ENCODE measurements around the gene TBC1D22A. TPM values are rescaled to one million over a fixed set of nuclear protein-coding genes. Genes with fewer than 3 reads are reported as not detected.
"Not testable (repeated sequence)": the region's sequence is repeated elsewhere in the genome, so short reads cannot be mapped to it uniquely, and the experiment has no call there.

TBC1D22A gene
- total RNA-seq, 2 experiments from 2014 or later = 47.2 to 49.1 TPM

DNA sequence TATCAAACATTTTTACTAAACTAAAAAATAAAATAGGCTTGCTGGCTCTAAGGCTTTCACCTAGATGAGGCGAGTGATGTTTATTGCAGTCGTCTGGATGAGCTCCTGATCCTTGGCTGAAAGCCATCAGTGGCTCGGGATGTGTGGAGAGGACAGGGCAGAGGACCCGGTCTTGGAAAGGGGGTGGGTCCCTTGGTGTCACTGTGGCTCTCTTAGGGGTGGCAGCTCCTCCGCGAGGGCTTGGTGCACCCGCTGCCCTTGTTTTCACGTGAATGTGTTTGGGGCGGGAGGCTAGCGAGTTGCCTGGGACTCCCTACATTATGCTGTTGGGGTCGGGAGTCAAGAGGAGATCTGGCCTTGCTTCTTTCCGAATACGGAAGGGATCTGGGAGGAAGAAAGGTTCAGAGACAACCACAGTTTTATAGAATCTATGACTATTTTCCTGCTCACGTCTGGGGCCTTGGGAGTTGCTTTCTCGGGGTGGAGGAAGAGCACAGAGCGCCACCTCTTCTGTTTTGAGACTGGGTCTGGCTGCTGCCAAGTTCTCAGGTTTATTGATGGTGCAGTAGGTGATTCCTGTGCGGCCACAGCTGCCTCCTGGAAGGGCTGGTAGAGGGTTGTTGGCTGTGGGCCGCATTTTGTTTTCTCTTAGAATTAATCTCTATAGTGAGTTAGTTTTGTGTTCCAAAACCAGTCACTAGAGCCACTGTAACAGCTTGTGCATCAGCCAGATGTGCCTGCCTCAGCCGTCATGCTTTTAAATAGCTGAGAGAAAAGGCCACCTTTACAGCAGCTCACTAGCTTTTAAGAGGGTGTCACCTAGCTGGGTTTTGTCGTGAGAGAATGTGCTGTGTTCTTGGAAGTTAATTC, 12.8 kb downstream of the TBC1D22A start:
- Mint-ChIP-seq H3K4me3 (peak overlapping the region; percentile 88), H3K27me3 (no peaks in the 10 kb centered on the region), H3K36me3 (peaks cover 14% of the 10 kb centered on the region), H3K9me3 (no peaks in the 10 kb centered on the region), H3K27ac (peak overlapping the region; percentile 94), H3K4me1 (peaks cover 58% of the 10 kb centered on the region)
- no peak for DNase-seq
- ATAC-seq (ENCODE audit: low read depth) = no peak
- POLR2A ChIA-PET = interaction anchor here (0.9 to 6.3 kb wide), 3 partner anchors 12 to 16 kb away, joined by 3 to 64 read pairs (median 9); partner anchors contain the start of gene TBC1D22A

DNA sequence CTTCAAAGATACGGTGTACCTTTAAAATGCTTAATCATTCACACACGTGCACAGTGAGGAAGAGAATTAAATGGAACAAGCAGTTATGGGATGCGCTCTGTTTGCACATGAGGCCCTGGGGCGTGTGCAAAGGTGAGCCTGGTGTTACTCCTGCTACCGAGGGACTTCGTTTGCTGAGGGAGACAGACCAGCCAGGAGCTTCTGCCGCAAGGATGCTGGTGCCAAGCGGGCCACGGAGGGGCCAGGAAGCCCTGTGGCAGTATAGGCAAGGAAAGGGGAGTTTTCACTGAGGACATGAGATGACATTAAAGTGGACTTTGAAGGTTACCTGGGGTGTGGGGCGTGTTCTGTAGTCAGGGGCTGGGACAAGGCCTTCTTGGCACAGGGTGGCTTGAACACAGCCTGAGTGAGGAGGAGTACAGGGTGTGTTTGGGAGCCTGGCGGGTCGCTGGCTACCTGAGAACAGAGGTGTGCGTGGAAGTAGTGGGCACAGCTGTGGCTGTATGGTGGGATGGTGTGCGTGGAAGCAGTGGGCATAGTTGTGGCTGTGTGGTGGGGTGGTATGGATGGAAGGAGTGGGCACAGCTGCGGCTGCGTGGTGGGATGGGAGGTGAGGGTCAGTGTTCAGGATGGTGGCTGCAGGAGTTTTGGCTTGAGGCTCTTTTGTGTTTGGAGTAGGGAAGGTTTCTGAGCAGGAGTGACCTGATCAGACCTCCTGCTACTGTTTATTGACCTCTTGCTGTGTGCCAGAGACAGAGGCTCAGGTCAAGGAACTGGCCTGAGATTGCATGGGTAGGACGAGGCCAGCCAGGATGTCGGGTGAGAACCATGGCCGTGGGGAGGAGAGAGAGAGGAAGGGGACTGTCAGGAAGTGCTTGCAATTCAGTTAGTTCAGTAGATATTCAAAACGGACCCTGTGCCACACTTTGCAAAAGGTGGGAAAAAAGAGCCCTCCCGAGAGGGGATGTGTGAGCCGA, 13.7 kb downstream of the TBC1D22A start:
- POLR2A ChIA-PET = interaction anchor here (0.9 to 6.3 kb wide), 3 partner anchors 13 to 15 kb away, joined by 3 to 64 read pairs (median 7); partner anchors contain the start of gene TBC1D22A
- H3K4me1 Mint-ChIP-seq = peaks cover 50% of the 10 kb centered on the region
- H3K27me3 Mint-ChIP-seq = peaks cover 1% of the 10 kb centered on the region
- H3K27ac Mint-ChIP-seq = peak overlapping the region; percentile 94
- H3K4me3 Mint-ChIP-seq = peak overlapping the region; percentile 88
- peaks cover 11% of the 10 kb centered on the region for H3K36me3 Mint-ChIP-seq
- no peaks in the 10 kb centered on the region for H3K9me3 Mint-ChIP-seq
- ATAC-seq (ENCODE audit: low read depth) (no peak), DNase-seq (no peak)

- Mint-ChIP-seq H3K27me3 (peaks cover 1% of the 10 kb centered on the region), H3K36me3 (peaks cover 9% of the 10 kb centered on the region), H3K9me3 (no peaks in the 10 kb centered on the region), H3K4me1 (peaks cover 47% of the 10 kb centered on the region), H3K4me3 (peak overlapping the region; percentile 88), H3K27ac (peak overlapping the region; percentile 94)
- POLR2A ChIA-PET = interaction anchor here (1.0 to 6.3 kb wide), 3 partner anchors 8 to 14 kb away, joined by 4 to 64 read pairs (median 7); partner anchors contain the start of gene TBC1D22A
- DNase-seq (no peak), ATAC-seq (ENCODE audit: low read depth) (no peak)
Measured at GRCh38 chr22:46776876-46777608, 14.6 kb downstream of the TBC1D22A start.

- Mint-ChIP-seq H3K4me1 (peaks cover 47% of the 10 kb centered on the region), H3K36me3 (peaks cover 10% of the 10 kb centered on the region), H3K27me3 (peaks cover 1% of the 10 kb centered on the region), H3K9me3 (no peaks in the 10 kb centered on the region), H3K4me3 (peak overlapping the region; percentile 88), H3K27ac (peak overlapping the region; percentile 94)
- no peak for DNase-seq
- ATAC-seq (ENCODE audit: low read depth) = peak; percentile 5
- POLR2A ChIA-PET = interaction anchor here (1.0 to 6.3 kb wide), 3 partner anchors 8 to 14 kb away, joined by 4 to 64 read pairs (median 7); partner anchors contain the start of gene TBC1D22A
Measured at GRCh38 chr22:46777609-46777970, 15.1 kb downstream of the TBC1D22A start.

GRCh38 chr22:46779023-46779422, 16.6 kb downstream of the TBC1D22A start:
- peaks cover 41% of the 10 kb centered on the region for H3K4me1 Mint-ChIP-seq
- DNase-seq = no peak
- peaks cover 12% of the 10 kb centered on the region for H3K36me3 Mint-ChIP-seq
- POLR2A ChIA-PET = no interaction called here
- no peak overlapping the region for H3K4me3 Mint-ChIP-seq
- no peak overlapping the region for H3K27ac Mint-ChIP-seq
- H3K27me3 Mint-ChIP-seq = peaks cover 1% of the 10 kb centered on the region
- no peaks in the 10 kb centered on the region for H3K9me3 Mint-ChIP-seq
- no peak for ATAC-seq (ENCODE audit: low read depth)

DNA sequence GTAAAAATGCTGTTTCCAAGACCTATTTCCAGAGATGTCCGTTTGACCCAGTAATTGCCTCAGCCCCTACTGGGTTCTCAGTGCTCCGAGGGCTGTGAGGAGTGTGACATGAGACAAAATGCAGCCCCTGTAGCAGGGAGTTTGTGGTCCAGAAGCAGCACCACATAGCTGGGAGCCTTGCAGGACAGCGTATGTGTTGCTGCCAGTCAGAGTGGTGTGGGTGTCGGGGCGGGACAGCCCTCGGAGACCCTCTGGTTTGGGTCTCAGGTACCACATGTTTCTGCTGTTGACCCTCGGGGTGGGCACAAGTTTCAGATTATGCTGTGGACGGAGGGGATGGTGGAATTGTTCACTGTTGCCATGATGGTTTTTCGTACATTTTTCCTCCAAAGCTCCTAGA, 17.2 kb downstream of the TBC1D22A start:
- H3K4me3 Mint-ChIP-seq = no peak overlapping the region
- POLR2A ChIA-PET = no interaction called here
- H3K36me3 Mint-ChIP-seq = peaks cover 13% of the 10 kb centered on the region
- DNase-seq (no peak), ATAC-seq (ENCODE audit: low read depth) (no peak)
- peaks cover 1% of the 10 kb centered on the region for H3K9me3 Mint-ChIP-seq
- peaks cover 36% of the 10 kb centered on the region for H3K4me1 Mint-ChIP-seq
- peaks cover 1% of the 10 kb centered on the region for H3K27me3 Mint-ChIP-seq
- no peak overlapping the region for H3K27ac Mint-ChIP-seq

GRCh38 chr22:46780453-46780852, 18.0 kb downstream of the TBC1D22A start:
- H3K27ac Mint-ChIP-seq = no peak overlapping the region
- H3K27me3 Mint-ChIP-seq = peaks cover 1% of the 10 kb centered on the region
- peaks cover 33% of the 10 kb centered on the region for H3K4me1 Mint-ChIP-seq
- peaks cover 1% of the 10 kb centered on the region for H3K9me3 Mint-ChIP-seq
- H3K4me3 Mint-ChIP-seq = no peak overlapping the region
- no peak for DNase-seq
- peaks cover 15% of the 10 kb centered on the region for H3K36me3 Mint-ChIP-seq
- ATAC-seq (ENCODE audit: low read depth) = no peak
- POLR2A ChIA-PET = interaction anchor here (0.7 kb wide), 1 partner anchor 18 kb away, joined by 3 read pairs; no protein-coding TSS in a partner anchor

DNA sequence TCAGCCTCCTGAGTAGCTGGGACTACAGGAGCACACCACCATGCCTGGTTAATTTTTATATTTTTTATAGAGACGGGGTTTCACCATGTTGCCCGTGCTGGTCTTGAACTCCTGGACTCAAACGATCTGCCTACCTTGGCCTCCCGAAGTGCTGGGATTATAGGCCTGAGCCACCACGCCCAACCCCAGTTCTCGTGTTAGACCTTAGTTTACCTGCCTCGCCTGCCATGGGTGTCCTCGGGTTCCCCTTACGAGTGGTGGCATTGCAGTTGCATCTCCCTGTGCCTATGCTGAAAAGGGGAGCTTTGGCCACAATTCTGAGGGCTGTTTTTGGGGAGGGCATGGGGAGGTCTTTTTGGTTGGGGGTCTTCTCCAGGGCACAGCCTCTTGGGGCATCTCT, 18.8 kb downstream of the TBC1D22A start:
- DNase-seq (no peak), ATAC-seq (ENCODE audit: low read depth) (no peak)
- Mint-ChIP-seq H3K4me1 (peaks cover 26% of the 10 kb centered on the region), H3K36me3 (peaks cover 20% of the 10 kb centered on the region), H3K4me3 (no peak overlapping the region), H3K27ac (no peak overlapping the region), H3K27me3 (peaks cover 1% of the 10 kb centered on the region), H3K9me3 (peaks cover 1% of the 10 kb centered on the region)
- POLR2A ChIA-PET = interaction anchor here (0.7 kb wide), 2 partner anchors 11 to 18 kb away, joined by 3 read pairs; no protein-coding TSS in a partner anchor

- H3K27me3 Mint-ChIP-seq; H3K27ac Mint-ChIP-seq; H3K4me3 Mint-ChIP-seq; H3K9me3 Mint-ChIP-seq; DNase-seq; ATAC-seq (ENCODE audit: low read depth): not testable (repeated sequence)
- POLR2A ChIA-PET = interaction anchor here (1.0 kb wide), 1 partner anchor 19 kb away, joined by 3 read pairs; no protein-coding TSS in a partner anchor
- H3K36me3 Mint-ChIP-seq = peaks cover 25% of the 10 kb centered on the region
- peaks cover 20% of the 10 kb centered on the region for H3K4me1 Mint-ChIP-seq
Measured at GRCh38 chr22:46782200-46782599, 19.8 kb downstream of the TBC1D22A start.

GRCh38 chr22:46783721-46784120, 21.3 kb downstream of the TBC1D22A start:
- POLR2A ChIA-PET = no interaction called here
- ATAC-seq (ENCODE audit: low read depth) (no peak), DNase-seq (no peak)
- Mint-ChIP-seq H3K27ac (no peak overlapping the region), H3K27me3 (peaks cover 1% of the 10 kb centered on the region), H3K4me3 (no peak overlapping the region), H3K36me3 (peaks cover 29% of the 10 kb centered on the region), H3K9me3 (peaks cover 1% of the 10 kb centered on the region), H3K4me1 (peaks cover 22% of the 10 kb centered on the region)

DNA sequence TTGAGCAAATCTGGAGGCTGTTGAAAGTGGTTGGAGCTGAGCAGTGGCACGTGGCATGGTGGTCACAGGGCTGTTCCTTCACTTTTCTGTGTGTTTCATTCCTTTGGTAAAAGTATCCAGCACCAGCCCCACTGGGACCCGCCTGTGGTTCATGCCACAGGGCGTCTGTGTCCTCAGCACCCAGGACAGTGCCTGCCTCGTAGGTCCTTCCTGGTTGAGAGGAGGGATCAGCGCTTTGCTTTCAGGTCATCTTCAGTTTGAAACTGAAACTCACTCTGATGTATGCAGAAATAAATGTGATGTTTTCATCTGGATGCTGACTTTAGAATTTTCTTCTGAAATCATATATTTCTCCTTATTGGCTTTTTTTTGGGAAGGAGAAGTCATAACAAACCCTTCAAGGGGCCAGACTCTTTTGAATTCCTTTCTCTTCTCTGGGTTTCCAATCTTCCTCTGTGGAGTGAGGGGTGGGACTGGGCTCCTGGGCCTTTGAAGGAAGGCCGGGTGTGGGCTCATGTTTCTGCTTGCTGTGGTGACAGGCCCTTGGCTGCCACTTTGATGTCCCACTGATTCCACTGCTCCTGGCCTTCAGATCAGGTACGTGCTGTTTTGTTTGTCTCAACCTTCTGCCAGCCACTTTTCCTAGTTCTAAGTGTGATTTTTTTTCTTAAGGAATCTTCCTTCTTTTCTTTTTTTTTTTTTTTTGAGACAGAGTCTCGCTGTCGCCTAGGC, 26.2 kb downstream of the TBC1D22A start:
- no peaks in the 10 kb centered on the region for H3K27me3 Mint-ChIP-seq
- H3K27ac Mint-ChIP-seq = peak overlapping the region; percentile 77
- H3K9me3 Mint-ChIP-seq = peaks cover 1% of the 10 kb centered on the region
- peaks cover 28% of the 10 kb centered on the region for H3K36me3 Mint-ChIP-seq
- H3K4me1 Mint-ChIP-seq = peaks cover 47% of the 10 kb centered on the region
- no peak for ATAC-seq (ENCODE audit: low read depth)
- DNase-seq = no peak
- POLR2A ChIA-PET = interaction anchor here (0.7 kb wide), 1 partner anchor 26 kb away, joined by 3 read pairs; the partner anchor contains the start of gene TBC1D22A
- peak overlapping the region; percentile 35 for H3K4me3 Mint-ChIP-seq

DNA sequence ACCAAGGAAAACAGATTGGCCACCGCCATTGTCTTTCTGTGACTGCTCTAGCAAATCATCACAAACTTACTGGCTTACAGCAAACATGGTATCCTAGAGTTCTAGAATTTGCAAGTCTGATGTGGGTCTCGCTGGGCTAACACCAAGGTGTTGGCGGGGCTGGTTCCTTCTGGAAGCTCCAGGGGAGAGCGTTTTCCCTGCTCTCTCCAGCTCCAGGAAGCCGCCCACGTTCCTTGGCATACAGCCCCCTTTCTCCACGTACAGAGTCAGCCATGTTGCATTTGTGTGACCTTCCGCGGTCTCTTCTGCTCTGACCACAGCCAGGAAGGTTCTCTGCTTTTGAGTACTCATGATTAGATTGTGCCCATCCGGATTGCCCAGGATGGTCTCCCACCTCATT, 27.5 kb downstream of the TBC1D22A start:
- Mint-ChIP-seq H3K4me3 (peak overlapping the region; percentile 85), H3K4me1 (peaks cover 46% of the 10 kb centered on the region), H3K27ac (peak overlapping the region; percentile 99), H3K36me3 (peaks cover 24% of the 10 kb centered on the region), H3K9me3 (no peaks in the 10 kb centered on the region), H3K27me3 (no peaks in the 10 kb centered on the region)
- POLR2A ChIA-PET = interaction anchor here (1.5 to 2.3 kb wide), 3 partner anchors 13 to 27 kb away, joined by 7 to 43 read pairs (median 9); partner anchors contain the start of gene TBC1D22A
- ATAC-seq (ENCODE audit: low read depth) = no peak
- no peak for DNase-seq
